Measurements from ENCODE around the gene CTTNBP2.

Gene CTTNBP2

DNA sequence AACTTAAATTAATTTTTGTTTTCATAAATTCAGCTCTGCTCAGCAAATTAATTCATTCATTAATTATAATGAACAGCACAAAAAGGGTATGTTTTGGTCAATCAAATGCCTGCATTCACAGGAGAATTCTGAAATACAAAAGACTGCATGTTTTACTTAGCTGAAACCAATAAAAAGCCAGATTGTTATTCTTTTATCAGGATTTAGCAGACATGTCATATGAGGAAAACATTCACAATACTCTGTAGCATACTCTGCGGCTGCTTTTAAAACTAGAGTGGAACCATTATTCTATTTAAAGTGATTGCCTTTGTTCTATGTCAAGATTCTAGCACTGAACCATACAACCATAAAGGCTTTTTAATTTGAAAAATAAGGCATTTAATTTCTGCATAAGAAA lies 19.1 kb downstream of the CTTNBP2 start:
- no peak overlapping the region for H3K27ac Mint-ChIP-seq
- H3K27me3 Mint-ChIP-seq: no peaks in the 10 kb centered on the region
- H3K4me1 Mint-ChIP-seq: no peaks in the 10 kb centered on the region
- H3K4me3 Mint-ChIP-seq: no peak overlapping the region
- no peak for DNase-seq
- CTCF ChIA-PET: no interaction called here
- no peaks in the 10 kb centered on the region for H3K36me3 Mint-ChIP-seq
- H3K9me3 Mint-ChIP-seq: no peaks in the 10 kb centered on the region

GRCh38 chr7:117848941-117849340 lies 24.3 kb downstream of the CTTNBP2 start:
- H3K27me3 Mint-ChIP-seq: no peaks in the 10 kb centered on the region
- DNase-seq: no peak
- no peaks in the 10 kb centered on the region for H3K4me1 Mint-ChIP-seq
- H3K4me3 Mint-ChIP-seq: no peak overlapping the region
- H3K9me3 Mint-ChIP-seq: no peaks in the 10 kb centered on the region
- CTCF ChIA-PET: no interaction called here
- H3K27ac Mint-ChIP-seq: no peak overlapping the region
- no peaks in the 10 kb centered on the region for H3K36me3 Mint-ChIP-seq

DNA sequence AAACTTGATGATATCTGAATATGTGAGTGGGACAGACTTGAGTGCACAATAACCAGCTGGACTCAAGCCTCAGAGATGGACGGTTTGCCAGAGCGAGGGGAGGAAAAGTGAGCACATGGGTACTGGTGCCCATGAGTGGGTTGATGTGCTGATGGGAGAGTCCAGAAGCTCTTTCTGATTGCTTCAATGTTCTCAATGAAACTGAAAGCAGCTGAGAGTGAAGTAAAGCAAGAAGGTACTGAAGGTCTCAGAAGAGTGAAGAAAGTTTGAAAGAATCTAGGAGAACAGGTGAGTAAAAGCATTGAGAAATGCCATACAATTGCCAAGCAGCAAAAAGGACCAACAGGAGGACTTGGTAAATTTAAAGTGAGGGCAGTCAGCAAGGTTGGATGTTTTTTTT lies 28.6 kb downstream of the CTTNBP2 start:
- H3K27me3 Mint-ChIP-seq: no peaks in the 10 kb centered on the region
- H3K36me3 Mint-ChIP-seq: no peaks in the 10 kb centered on the region
- no peak for DNase-seq
- no peak overlapping the region for H3K27ac Mint-ChIP-seq
- H3K4me3 Mint-ChIP-seq: no peak overlapping the region
- CTCF ChIA-PET: no interaction called here
- H3K9me3 Mint-ChIP-seq: no peaks in the 10 kb centered on the region
- no peaks in the 10 kb centered on the region for H3K4me1 Mint-ChIP-seq

- CTCF ChIA-PET: no interaction called here
- Mint-ChIP-seq H3K36me3 (no peaks in the 10 kb centered on the region), H3K4me1 (no peaks in the 10 kb centered on the region), H3K4me3 (no peak overlapping the region), H3K27ac (no peak overlapping the region), H3K27me3 (no peaks in the 10 kb centered on the region), H3K9me3 (no peaks in the 10 kb centered on the region)
- no peak for DNase-seq
These were observed 31.6 kb downstream of the CTTNBP2 start for GRCh38 chr7:117841611-117842010.

DNA sequence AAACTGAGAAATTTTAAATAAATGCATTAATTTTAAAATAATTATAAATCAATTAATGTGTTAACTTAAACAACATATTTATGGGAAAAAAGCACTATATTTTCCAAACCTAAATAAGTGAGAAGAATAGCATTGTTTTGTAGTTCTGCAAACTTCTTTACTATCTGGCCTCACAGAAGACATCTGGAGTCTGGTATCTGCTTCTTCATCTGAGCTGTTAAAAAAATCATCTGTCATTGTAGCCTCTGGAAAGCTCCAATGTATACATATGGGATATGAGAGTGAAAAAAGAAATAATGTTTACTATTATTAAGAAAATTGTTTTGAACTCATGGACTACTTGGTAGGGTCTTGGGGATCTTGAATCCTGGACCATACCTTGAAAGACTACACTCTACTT lies 32.2 kb downstream of the CTTNBP2 start:
- CTCF ChIA-PET: no interaction called here
- Mint-ChIP-seq H3K36me3 (no peaks in the 10 kb centered on the region), H3K27ac (no peak overlapping the region), H3K4me3 (no peak overlapping the region), H3K27me3 (no peaks in the 10 kb centered on the region), H3K9me3 (no peaks in the 10 kb centered on the region), H3K4me1 (no peaks in the 10 kb centered on the region)
- no peak for DNase-seq

- Mint-ChIP-seq H3K36me3 (no peaks in the 10 kb centered on the region), H3K27ac (no peak overlapping the region), H3K4me3 (no peak overlapping the region), H3K27me3 (no peaks in the 10 kb centered on the region), H3K9me3 (no peaks in the 10 kb centered on the region), H3K4me1 (no peaks in the 10 kb centered on the region)
- CTCF ChIA-PET: no interaction called here
- DNase-seq: no peak
These were observed 33.7 kb downstream of the CTTNBP2 start for GRCh38 chr7:117839507-117839906.

GRCh38 chr7:117837841-117838240 lies 35.4 kb downstream of the CTTNBP2 start:
- no peak for DNase-seq
- no peak overlapping the region for H3K4me3 Mint-ChIP-seq
- no peaks in the 10 kb centered on the region for H3K27me3 Mint-ChIP-seq
- H3K9me3 Mint-ChIP-seq: no peaks in the 10 kb centered on the region
- CTCF ChIA-PET: no interaction called here
- H3K4me1 Mint-ChIP-seq: no peaks in the 10 kb centered on the region
- H3K27ac Mint-ChIP-seq: no peak overlapping the region
- no peaks in the 10 kb centered on the region for H3K36me3 Mint-ChIP-seq

DNA sequence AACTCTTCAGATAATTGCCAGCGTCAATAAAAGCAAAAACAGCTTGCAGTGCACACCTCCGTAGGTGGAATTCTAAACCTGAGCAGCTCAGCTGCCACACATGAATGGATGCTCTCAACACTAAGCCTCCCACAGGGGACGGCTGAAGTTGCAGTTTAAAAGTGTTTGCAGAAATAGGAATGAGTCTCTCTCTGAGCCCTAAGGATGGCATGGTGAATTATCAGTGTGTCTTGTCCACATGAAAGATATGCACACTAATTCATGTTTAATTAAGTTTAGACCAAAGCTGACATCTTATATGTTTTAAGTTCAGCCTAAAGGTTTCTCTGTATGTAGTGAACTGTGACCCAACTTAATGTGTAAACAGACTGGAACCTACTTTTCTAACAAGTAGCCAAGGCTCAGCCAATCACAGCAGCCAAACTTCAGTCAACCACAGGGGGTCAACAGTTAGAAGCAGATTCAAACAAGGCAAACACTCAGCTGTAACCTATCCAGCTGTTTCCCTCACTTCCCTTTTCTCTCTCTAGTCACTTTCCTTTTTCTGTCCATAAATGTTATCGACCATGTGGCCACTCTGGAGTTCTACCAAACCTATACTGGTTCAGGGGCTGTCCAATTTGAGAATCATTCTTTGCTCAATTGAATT lies 38.1 kb downstream of the CTTNBP2 start:
- H3K4me3 Mint-ChIP-seq: no peak overlapping the region

DNA sequence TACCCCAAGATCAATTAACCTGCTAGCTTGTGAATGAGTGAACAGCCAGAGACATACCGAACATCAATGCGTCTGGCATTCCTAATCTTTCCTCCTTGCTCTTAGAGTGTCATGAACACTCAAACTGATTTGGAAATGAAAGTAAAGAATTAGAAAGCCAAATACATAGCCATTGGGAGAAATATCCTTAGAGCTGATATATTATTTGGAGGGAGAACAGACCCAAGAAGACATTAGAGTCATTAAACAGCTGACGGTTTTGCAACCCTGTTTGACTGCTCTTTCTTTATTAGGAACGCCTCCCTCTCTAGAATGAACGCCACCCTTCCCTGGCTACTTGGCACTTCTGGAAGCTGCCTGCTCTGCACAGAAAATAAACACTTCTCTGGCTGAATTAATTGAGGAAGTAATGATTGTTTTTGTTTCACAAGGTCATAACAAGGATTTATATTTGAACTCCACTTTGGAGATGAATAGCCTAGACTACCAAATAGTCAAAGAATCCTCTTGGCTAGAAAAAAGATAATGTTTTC lies 42.8 kb downstream of the CTTNBP2 start:
- H3K27ac Mint-ChIP-seq: no peak overlapping the region
- DNase-seq: no peak
- no peaks in the 10 kb centered on the region for H3K36me3 Mint-ChIP-seq
- CTCF ChIA-PET: no interaction called here
- H3K9me3 Mint-ChIP-seq: no peaks in the 10 kb centered on the region
- no peak overlapping the region for H3K4me3 Mint-ChIP-seq
- no peaks in the 10 kb centered on the region for H3K27me3 Mint-ChIP-seq
- no peaks in the 10 kb centered on the region for H3K4me1 Mint-ChIP-seq

More for the DNA sequence above, 38.1 kb downstream of the CTTNBP2 start:
- DNase-seq: no peak
- no peaks in the 10 kb centered on the region for H3K27me3 Mint-ChIP-seq
- no peak overlapping the region for H3K27ac Mint-ChIP-seq
- H3K4me1 Mint-ChIP-seq: no peaks in the 10 kb centered on the region
- CTCF ChIA-PET: no interaction called here
- no peaks in the 10 kb centered on the region for H3K36me3 Mint-ChIP-seq
- H3K9me3 Mint-ChIP-seq: no peaks in the 10 kb centered on the region

DNA sequence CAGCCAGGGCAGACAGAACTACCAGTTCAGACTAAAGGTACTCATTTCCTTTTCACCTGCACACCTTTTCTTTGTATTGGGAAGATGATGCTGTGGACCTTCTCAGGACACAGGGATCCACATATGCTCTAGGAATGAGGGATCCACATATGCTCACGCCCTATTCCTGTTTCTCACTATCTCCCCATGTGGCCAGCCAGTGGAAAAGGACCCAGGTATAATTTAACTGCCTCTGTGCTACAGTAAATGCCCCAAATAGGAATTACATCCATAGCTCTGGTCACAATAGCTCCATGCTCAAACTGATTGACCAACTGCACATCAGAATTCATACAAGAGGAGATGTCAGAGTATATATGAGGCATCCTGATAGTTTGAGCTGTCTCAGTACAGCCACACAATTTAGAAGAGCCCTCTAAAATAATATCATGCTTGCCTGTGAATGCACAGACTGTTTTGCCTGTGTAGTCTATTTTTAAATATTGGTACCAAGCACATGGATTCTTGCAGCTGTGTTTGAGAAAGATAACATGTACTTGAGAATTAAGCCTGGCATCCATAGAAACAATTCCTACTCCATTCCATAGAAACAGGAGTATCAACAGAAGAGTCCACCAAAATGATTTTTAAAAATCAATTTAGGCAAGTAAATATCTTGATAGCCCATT lies 43.7 kb downstream of the CTTNBP2 start:
- CTCF ChIA-PET: no interaction called here
- no peak overlapping the region for H3K27ac Mint-ChIP-seq
- no peaks in the 10 kb centered on the region for H3K36me3 Mint-ChIP-seq
- no peaks in the 10 kb centered on the region for H3K9me3 Mint-ChIP-seq
- H3K27me3 Mint-ChIP-seq: no peaks in the 10 kb centered on the region
- no peaks in the 10 kb centered on the region for H3K4me1 Mint-ChIP-seq
- H3K4me3 Mint-ChIP-seq: no peak overlapping the region
- DNase-seq: no peak

GRCh38 chr7:117828825-117829224 lies 44.4 kb downstream of the CTTNBP2 start:
- H3K9me3 Mint-ChIP-seq: no peaks in the 10 kb centered on the region
- H3K4me1 Mint-ChIP-seq: no peaks in the 10 kb centered on the region
- no peaks in the 10 kb centered on the region for H3K27me3 Mint-ChIP-seq
- DNase-seq: no peak
- no peaks in the 10 kb centered on the region for H3K36me3 Mint-ChIP-seq
- H3K27ac Mint-ChIP-seq: no peak overlapping the region
- no peak overlapping the region for H3K4me3 Mint-ChIP-seq
- CTCF ChIA-PET: no interaction called here

- CTCF ChIA-PET: no interaction called here
- no peak for DNase-seq
- no peaks in the 10 kb centered on the region for H3K27me3 Mint-ChIP-seq
- no peaks in the 10 kb centered on the region for H3K36me3 Mint-ChIP-seq
- H3K4me3 Mint-ChIP-seq: no peak overlapping the region
- H3K9me3 Mint-ChIP-seq: no peaks in the 10 kb centered on the region
- no peaks in the 10 kb centered on the region for H3K4me1 Mint-ChIP-seq
- no peak overlapping the region for H3K27ac Mint-ChIP-seq
These were observed 45.4 kb downstream of the CTTNBP2 start for GRCh38 chr7:117827862-117828261.

DNA sequence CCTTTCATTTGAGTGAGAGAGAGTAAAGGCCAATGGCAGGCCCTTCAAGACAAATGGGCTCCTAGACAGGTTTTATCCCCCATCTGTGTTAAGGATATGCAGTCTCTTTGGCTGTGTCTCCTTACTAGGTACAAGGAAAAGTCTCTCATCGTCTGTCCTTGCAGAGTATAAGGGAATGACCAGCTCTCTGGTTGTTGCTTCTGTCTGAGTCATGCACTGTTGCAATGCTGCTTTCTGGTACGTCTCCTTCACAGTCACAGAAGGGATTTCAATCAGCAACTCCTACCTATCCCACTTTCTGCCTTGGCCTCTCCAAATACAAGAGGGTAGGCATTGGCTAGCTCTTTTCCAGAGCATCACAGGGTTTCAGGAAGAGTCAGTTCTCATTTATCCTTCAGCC lies 48.1 kb downstream of the CTTNBP2 start:
- Mint-ChIP-seq H3K4me3 (no peak overlapping the region), H3K4me1 (no peaks in the 10 kb centered on the region), H3K27me3 (no peaks in the 10 kb centered on the region), H3K36me3 (no peaks in the 10 kb centered on the region), H3K9me3 (no peaks in the 10 kb centered on the region), H3K27ac (no peak overlapping the region)
- CTCF ChIA-PET: no interaction called here
- no peak for DNase-seq

- Mint-ChIP-seq H3K27me3 (no peaks in the 10 kb centered on the region), H3K4me1 (no peaks in the 10 kb centered on the region), H3K27ac (no peak overlapping the region), H3K9me3 (no peaks in the 10 kb centered on the region), H3K4me3 (no peak overlapping the region), H3K36me3 (no peaks in the 10 kb centered on the region)
- DNase-seq: no peak
- CTCF ChIA-PET: no interaction called here
These were observed 48.6 kb downstream of the CTTNBP2 start for GRCh38 chr7:117824592-117824991.

DNA sequence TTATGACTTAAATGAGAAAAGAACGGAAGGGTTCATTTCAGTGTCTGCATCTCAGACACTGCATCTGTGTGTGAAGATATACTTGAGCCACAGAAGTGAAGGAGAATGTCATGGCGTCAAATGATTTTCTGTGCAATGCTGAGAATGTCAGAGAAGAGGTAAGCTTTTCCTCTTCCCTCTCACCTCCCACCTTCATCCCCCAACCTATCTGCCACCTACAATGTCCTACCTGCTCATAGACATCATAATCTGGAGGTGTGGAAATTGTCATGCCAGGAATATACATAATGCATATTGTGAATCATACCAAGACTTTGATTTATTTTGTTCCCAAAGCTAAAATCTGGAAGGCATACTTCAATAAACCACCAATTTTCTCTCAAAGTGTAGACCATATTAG lies 53.7 kb downstream of the CTTNBP2 start:
- CTCF ChIA-PET: no interaction called here
- no peaks in the 10 kb centered on the region for H3K27me3 Mint-ChIP-seq
- no peaks in the 10 kb centered on the region for H3K9me3 Mint-ChIP-seq
- no peak for DNase-seq
- H3K4me1 Mint-ChIP-seq: no peaks in the 10 kb centered on the region
- no peaks in the 10 kb centered on the region for H3K36me3 Mint-ChIP-seq
- no peak overlapping the region for H3K4me3 Mint-ChIP-seq
- H3K27ac Mint-ChIP-seq: no peak overlapping the region
